Measurements from ENCODE around the gene TGFBR3.

GRCh38 chr1:91846639-91847013 is 39.3 kb downstream of the TGFBR3 start:
- TF ChIP-seq, protein P1, sequence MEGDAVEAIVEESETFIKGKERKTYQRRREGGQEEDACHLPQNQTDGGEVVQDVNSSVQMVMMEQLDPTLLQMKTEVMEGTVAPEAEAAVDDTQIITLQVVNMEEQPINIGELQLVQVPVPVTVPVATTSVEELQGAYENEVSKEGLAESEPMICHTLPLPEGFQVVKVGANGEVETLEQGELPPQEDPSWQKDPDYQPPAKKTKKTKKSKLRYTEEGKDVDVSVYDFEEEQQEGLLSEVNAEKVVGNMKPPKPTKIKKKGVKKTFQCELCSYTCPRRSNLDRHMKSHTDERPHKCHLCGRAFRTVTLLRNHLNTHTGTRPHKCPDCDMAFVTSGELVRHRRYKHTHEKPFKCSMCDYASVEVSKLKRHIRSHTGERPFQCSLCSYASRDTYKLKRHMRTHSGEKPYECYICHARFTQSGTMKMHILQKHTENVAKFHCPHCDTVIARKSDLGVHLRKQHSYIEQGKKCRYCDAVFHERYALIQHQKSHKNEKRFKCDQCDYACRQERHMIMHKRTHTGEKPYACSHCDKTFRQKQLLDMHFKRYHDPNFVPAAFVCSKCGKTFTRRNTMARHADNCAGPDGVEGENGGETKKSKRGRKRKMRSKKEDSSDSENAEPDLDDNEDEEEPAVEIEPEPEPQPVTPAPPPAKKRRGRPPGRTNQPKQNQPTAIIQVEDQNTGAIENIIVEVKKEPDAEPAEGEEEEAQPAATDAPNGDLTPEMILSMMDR (IDR thresholded peaks at IDR 0.05; ENCODE audit: control extremely low read depth in 1 of 3, insufficient read depth in 1 of 3, low read depth in 1 of 3, low read length in 3 of 3), result no peak
- TF ChIP-seq EP300 (IDR thresholded peaks at IDR 0.05; ENCODE audit: borderline replicate concordance in 1 of 2, low read depth in 2 of 2, low read length in 2 of 2), result no peak
- no peak for TF ChIP-seq POLR2AphosphoS5 (IDR thresholded peaks at IDR 0.05; ENCODE audit: low read depth, low read length)
- TF ChIP-seq SUZ12 (IDR thresholded peaks at IDR 0.05; ENCODE audit: low read length), result no peak
- TF ChIP-seq, protein P2, sequence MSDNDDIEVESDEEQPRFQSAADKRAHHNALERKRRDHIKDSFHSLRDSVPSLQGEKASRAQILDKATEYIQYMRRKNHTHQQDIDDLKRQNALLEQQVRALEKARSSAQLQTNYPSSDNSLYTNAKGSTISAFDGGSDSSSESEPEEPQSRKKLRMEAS (IDR thresholded peaks at IDR 0.05), result no peak
- TF ChIP-seq EZH2 (IDR thresholded peaks at IDR 0.05; ENCODE audit: low read depth, low read length, severe bottlenecking), result no peak
- no peak for TF ChIP-seq SIRT6 (IDR thresholded peaks at IDR 0.05; ENCODE audit: low read length)
- no peak for TF ChIP-seq POLR2A (IDR thresholded peaks at IDR 0.05; ENCODE audit: control extremely low read depth in 1 of 2, low read depth in 2 of 2, low read length in 2 of 2)
- TF ChIP-seq TAF1 (IDR thresholded peaks at IDR 0.05; ENCODE audit: low read depth, low read length), result no peak
- no peak for TF ChIP-seq MAFK (IDR thresholded peaks at IDR 0.05; ENCODE audit: low read depth, low read length)
- TF ChIP-seq ZNF274 (IDR thresholded peaks at IDR 0.05; ENCODE audit: borderline replicate concordance, extremely low read depth, low read length), result no peak

Data from H1 (cell line).